Type B pancreatic cell (in vitro differentiated cells): ENCODE results near the gene FREM1. TPM values are rescaled to one million over a fixed set of nuclear protein-coding genes. Genes with fewer than 3 reads are reported as not detected.

Source experiments
- DNase-seq: peaks from one replicate; pipeline ENCODE4 v3.0.0; 2021; ENCODE audit warnings: mixed read lengths; ENCODE audit not compliant: unreplicated experiment; ENCODE audit errors: extremely low spot score
- H3K27ac Mint-ChIP-seq: 2 replicates; pipeline ENCODE4 v1.8.0; 2021; ENCODE audit warnings: mild to moderate bottlenecking, mixed read lengths
- H3K27me3 Mint-ChIP-seq: 2 replicates; pipeline ENCODE4 v1.8.0; 2021; ENCODE audit warnings: mixed read lengths
- H3K36me3 Mint-ChIP-seq: 2 replicates; pipeline ENCODE4 v1.8.0; 2021; ENCODE audit warnings: mixed read lengths
- H3K4me1 Mint-ChIP-seq: one replicate; pipeline ENCODE4 v1.8.0; 2021; ENCODE audit warnings: mixed read lengths; ENCODE audit not compliant: unreplicated experiment
- H3K4me3 Mint-ChIP-seq: 2 replicates; pipeline ENCODE4 v1.8.0; 2021; ENCODE audit warnings: mild to moderate bottlenecking, mixed read lengths
- H3K9me3 Mint-ChIP-seq: 2 replicates; pipeline ENCODE4 v1.8.0; 2021; ENCODE audit warnings: mixed read lengths
- long read RNA-seq: library from polyadenylated mRNA; unstranded; transcript quantifications from one replicate; pipeline ENCODE4 v2.0.0, GENCODE V29; 2020
- total RNA-seq: library from RNA; stranded (reverse); gene quantifications from 2 replicates; pipeline ENCODE4 v1.2.1, GENCODE V29; 2021; ENCODE audit warnings: low replicate concordance
- TF ChIP-seq, protein P1 (sequence below): fragments of 200-600 bp; sonication (generic); conservative IDR thresholded peaks from 2 replicates; pipeline ENCODE4 v1.5.0; 2021; ENCODE audit warnings: antibody characterized with exemption, mild to moderate bottlenecking

The FREM1 gene, protein sequence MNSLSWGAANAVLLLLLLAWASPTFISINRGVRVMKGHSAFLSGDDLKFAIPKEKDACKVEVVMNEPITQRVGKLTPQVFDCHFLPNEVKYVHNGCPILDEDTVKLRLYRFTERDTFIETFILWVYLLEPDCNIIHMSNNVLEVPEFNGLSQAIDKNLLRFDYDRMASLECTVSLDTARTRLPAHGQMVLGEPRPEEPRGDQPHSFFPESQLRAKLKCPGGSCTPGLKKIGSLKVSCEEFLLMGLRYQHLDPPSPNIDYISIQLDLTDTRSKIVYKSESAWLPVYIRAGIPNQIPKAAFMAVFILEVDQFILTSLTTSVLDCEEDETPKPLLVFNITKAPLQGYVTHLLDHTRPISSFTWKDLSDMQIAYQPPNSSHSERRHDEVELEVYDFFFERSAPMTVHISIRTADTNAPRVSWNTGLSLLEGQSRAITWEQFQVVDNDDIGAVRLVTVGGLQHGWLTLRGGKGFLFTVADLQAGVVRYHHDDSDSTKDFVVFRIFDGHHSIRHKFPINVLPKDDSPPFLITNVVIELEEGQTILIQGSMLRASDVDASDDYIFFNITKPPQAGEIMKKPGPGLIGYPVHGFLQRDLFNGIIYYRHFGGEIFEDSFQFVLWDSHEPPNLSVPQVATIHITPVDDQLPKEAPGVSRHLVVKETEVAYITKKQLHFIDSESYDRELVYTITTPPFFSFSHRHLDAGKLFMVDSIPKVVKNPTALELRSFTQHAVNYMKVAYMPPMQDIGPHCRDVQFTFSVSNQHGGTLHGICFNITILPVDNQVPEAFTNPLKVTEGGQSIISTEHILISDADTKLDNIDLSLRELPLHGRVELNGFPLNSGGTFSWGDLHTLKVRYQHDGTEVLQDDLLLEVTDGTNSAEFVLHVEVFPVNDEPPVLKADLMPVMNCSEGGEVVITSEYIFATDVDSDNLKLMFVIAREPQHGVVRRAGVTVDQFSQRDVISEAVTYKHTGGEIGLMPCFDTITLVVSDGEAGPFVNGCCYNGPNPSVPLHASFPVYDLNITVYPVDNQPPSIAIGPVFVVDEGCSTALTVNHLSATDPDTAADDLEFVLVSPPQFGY (N-terminal part only)
- 8.6 and 50.8 TPM in 2 replicates for total RNA-seq
- long read RNA-seq, partial matches to known transcripts = 2 of 11 reads
- long read RNA-seq, other reads (novel, unspliced or antisense) = 9 of 11 reads

DNA sequence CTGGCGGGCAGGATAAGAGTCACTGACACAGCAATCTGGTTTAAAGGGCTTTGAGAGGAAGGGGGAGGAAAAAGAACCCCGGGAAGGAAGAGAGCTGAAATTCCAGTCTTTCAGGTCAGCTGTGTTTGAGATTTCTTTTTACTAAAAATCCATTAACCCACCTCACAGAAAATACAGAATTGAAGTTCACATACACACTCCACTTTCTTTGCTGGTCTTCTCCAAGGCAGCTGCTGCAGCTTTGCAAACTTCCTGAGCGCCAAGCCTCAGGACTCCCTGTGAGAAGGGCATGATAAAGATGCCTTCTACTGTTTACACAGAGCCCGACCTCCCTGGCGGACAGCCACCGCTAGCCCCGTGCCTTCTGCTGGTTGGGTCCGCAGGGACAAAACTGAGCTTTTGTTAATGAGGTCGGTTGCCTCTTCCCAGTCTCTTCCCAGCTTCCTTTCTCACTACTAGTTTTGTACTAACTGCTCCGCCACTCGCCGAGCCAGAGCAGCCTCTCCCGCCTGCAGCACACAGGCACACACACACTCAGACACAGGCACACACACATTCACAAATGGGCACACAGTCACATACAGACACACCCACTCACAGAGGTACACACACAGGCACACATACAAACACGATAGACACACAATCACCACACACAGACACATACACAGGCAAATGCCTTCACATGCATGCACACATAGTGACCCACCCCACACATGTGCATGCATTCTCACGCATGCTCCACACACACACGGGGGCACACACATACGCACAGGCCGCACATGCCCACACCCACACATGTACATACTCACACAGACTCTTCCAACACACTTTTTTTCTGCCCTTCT, at the start of gene FREM1:
Gene FREM1, minus strand, starts transcription at position 468 of the 845 bp plus-strand sequence. CDS start 41,451 bp downstream, outside the sequence.
- no peaks in the 10 kb centered on the region for H3K9me3 Mint-ChIP-seq
- no peak for DNase-seq
- H3K4me1 Mint-ChIP-seq = peaks cover 33% of the 10 kb centered on the region
- H3K27ac Mint-ChIP-seq = no peak within 1 kb of the TSS
- TF ChIP-seq, protein P1, sequence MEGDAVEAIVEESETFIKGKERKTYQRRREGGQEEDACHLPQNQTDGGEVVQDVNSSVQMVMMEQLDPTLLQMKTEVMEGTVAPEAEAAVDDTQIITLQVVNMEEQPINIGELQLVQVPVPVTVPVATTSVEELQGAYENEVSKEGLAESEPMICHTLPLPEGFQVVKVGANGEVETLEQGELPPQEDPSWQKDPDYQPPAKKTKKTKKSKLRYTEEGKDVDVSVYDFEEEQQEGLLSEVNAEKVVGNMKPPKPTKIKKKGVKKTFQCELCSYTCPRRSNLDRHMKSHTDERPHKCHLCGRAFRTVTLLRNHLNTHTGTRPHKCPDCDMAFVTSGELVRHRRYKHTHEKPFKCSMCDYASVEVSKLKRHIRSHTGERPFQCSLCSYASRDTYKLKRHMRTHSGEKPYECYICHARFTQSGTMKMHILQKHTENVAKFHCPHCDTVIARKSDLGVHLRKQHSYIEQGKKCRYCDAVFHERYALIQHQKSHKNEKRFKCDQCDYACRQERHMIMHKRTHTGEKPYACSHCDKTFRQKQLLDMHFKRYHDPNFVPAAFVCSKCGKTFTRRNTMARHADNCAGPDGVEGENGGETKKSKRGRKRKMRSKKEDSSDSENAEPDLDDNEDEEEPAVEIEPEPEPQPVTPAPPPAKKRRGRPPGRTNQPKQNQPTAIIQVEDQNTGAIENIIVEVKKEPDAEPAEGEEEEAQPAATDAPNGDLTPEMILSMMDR = no peak
- peaks cover 7% of the 10 kb centered on the region for H3K27me3 Mint-ChIP-seq
- H3K4me3 Mint-ChIP-seq = no peak within 1 kb of the TSS
- no peaks in the 10 kb centered on the region for H3K36me3 Mint-ChIP-seq

DNA sequence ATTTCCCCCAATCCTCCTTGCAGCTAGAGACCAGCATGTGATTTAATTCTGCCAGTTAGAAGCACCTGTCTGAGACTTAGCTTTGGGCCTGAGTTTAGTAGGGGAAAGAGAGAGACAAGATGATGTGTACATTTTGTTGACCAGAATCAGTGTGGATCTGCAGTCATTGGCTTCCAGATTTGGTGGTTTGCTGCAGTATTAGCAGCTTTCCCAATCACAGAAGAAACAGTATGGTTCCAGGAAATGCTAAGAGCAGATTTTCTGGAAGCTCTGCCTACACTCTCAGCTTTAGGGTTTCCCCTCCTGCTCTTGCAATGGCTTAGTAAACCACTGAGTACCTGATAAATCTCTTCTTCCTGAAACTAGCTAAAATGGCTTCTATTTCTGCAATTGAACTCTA, 48.8 kb upstream of the FREM1 start:
- TF ChIP-seq, protein P1 = no peak
- no peak for DNase-seq
- Mint-ChIP-seq H3K27ac (no peak overlapping the region), H3K4me1 (peaks cover 16% of the 10 kb centered on the region), H3K4me3 (no peak overlapping the region), H3K36me3 (no peaks in the 10 kb centered on the region), H3K27me3 (no peaks in the 10 kb centered on the region), H3K9me3 (no peaks in the 10 kb centered on the region)

DNA sequence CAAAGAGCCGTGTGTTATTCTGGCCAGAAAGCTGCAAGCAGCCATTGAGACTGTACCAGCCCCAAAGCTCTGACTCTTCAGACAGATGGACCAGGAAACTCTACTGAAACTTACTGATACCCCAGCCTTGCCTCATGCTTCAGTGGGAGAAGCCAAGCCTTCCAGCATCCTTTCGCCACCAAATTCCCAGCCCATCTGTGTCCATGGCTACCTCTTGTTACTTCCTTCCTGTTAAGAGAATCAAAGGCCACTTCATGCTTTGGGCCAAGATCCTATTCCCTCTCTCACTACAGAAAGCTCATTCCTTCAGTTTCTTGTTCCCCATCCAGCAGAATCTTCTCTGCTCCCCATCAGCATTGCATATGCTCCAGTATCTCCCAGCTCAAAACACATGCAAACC, 46.9 kb upstream of the FREM1 start:
- no peaks in the 10 kb centered on the region for H3K36me3 Mint-ChIP-seq
- H3K9me3 Mint-ChIP-seq = no peaks in the 10 kb centered on the region
- no peak overlapping the region for H3K27ac Mint-ChIP-seq
- TF ChIP-seq, protein P1 = no peak
- DNase-seq = no peak
- no peak overlapping the region for H3K4me3 Mint-ChIP-seq
- peaks cover 16% of the 10 kb centered on the region for H3K4me1 Mint-ChIP-seq
- no peaks in the 10 kb centered on the region for H3K27me3 Mint-ChIP-seq

DNA sequence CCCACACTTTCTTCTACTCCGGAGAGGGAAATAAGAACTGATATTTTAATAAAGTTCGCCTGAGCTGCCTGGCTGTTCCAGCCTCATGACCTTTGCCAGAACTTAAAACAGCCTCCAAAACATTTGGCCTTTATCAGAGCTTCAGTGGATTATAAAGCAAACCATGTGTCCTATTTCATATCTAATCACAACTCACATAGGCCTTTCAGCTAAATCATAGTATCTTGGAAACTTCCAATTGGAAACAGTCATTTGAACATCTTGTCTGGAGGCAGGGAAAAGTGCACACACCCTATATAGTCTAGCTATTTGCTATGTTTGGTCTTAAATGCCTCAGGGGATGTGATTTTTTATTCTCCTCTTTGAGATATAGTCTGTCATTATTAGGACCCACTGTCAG, 46.0 kb upstream of the FREM1 start:
- Mint-ChIP-seq H3K27me3 (no peaks in the 10 kb centered on the region), H3K27ac (no peak overlapping the region), H3K36me3 (no peaks in the 10 kb centered on the region), H3K9me3 (no peaks in the 10 kb centered on the region), H3K4me3 (no peak overlapping the region), H3K4me1 (peaks cover 16% of the 10 kb centered on the region)
- DNase-seq = no peak
- TF ChIP-seq, protein P1 = no peak

DNA sequence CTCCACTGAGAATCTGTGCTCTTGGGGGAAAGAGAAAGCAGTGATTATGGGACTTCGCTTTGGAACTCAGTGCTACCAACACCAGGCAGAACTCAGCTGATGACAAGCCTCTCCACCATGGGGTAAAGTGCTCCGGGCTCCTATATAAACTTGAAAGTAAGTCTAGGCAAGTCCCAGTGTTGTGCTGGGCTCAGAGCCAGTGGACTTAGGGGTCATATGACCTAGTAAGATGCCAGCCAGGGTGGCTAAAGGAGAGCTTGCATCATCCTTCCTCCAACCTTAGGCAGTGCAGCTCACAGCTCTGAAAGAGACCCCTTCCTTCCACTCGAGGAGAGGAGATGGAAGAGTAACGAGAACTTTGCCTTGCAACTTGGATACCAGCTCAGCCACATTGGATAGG, 35.1 kb upstream of the FREM1 start:
- no peaks in the 10 kb centered on the region for H3K36me3 Mint-ChIP-seq
- peaks cover 5% of the 10 kb centered on the region for H3K9me3 Mint-ChIP-seq
- TF ChIP-seq, protein P1 = no peak
- no peak overlapping the region for H3K27ac Mint-ChIP-seq
- no peak for DNase-seq
- no peak overlapping the region for H3K4me3 Mint-ChIP-seq
- peaks cover 5% of the 10 kb centered on the region for H3K4me1 Mint-ChIP-seq
- H3K27me3 Mint-ChIP-seq = no peaks in the 10 kb centered on the region
